Ishikawa (cell line): Measurements from ENCODE around the gene ACOT6.

Experiments
- FOXM1 ChIP-seq: IDR thresholded peaks from 2 replicates; pipeline ENCODE4 v1.6.1; 2012; ENCODE audit warnings: low read depth, borderline replicate concordance
- RAD21 ChIP-seq: IDR thresholded peaks from 2 replicates; pipeline ENCODE4 v1.6.1; 2012; ENCODE audit warnings: low read depth
- YY1 ChIP-seq: IDR thresholded peaks from 2 replicates; pipeline ENCODE4 v1.6.1; 2012; ENCODE audit warnings: low read depth
- TF ChIP-seq, protein P1 (sequence below): IDR thresholded peaks from 2 replicates; pipeline ENCODE4 v1.6.1; 2012
- TF ChIP-seq, protein P2 (sequence below): IDR thresholded peaks from 2 replicates; pipeline ENCODE4 v1.6.1; 2012; ENCODE audit warnings: low read depth, mild to moderate bottlenecking
- TF ChIP-seq, protein P3 (sequence below): IDR thresholded peaks from 2 replicates; pipeline ENCODE4 v1.6.1; 2012

DNA sequence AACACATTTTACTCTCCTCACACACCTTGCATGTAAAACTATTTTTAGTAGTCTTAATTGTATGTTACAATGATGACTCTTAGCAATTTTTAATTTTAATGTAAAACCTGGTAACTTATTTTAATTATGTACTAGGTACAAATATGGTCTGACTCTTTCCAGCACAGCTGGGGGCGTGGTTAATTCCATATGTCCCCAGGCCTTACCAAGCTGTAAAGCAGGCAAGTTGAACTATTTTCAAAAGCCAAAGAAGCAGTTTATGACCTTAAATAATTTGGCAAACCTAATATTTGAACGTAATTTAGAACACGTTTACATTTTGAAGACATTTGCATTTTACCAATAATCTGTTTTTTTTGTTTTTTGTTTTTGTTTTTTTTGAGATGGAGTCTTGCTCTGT, 9.3 kb upstream of the ACOT6 start:
- TF ChIP-seq YY1 (no peak), RAD21 (no peak), FOXM1 (no peak)
- TF ChIP-seq, protein P1, sequence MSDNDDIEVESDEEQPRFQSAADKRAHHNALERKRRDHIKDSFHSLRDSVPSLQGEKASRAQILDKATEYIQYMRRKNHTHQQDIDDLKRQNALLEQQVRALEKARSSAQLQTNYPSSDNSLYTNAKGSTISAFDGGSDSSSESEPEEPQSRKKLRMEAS = no peak
- TF ChIP-seq, protein P2, sequence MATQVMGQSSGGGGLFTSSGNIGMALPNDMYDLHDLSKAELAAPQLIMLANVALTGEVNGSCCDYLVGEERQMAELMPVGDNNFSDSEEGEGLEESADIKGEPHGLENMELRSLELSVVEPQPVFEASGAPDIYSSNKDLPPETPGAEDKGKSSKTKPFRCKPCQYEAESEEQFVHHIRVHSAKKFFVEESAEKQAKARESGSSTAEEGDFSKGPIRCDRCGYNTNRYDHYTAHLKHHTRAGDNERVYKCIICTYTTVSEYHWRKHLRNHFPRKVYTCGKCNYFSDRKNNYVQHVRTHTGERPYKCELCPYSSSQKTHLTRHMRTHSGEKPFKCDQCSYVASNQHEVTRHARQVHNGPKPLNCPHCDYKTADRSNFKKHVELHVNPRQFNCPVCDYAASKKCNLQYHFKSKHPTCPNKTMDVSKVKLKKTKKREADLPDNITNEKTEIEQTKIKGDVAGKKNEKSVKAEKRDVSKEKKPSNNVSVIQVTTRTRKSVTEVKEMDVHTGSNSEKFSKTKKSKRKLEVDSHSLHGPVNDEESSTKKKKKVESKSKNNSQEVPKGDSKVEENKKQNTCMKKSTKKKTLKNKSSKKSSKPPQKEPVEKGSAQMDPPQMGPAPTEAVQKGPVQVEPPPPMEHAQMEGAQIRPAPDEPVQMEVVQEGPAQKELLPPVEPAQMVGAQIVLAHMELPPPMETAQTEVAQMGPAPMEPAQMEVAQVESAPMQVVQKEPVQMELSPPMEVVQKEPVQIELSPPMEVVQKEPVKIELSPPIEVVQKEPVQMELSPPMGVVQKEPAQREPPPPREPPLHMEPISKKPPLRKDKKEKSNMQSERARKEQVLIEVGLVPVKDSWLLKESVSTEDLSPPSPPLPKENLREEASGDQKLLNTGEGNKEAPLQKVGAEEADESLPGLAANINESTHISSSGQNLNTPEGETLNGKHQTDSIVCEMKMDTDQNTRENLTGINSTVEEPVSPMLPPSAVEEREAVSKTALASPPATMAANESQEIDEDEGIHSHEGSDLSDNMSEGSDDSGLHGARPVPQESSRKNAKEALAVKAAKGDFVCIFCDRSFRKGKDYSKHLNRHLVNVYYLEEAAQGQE = no peak
- TF ChIP-seq, protein P3, sequence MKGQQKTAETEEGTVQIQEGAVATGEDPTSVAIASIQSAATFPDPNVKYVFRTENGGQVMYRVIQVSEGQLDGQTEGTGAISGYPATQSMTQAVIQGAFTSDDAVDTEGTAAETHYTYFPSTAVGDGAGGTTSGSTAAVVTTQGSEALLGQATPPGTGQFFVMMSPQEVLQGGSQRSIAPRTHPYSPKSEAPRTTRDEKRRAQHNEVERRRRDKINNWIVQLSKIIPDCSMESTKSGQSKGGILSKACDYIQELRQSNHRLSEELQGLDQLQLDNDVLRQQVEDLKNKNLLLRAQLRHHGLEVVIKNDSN = no peak
